Keratinocyte (primary cell): ENCODE measurements around the gene ESRRB. TPM values are rescaled to one million over a fixed set of nuclear protein-coding genes. Genes with fewer than 3 reads are reported as not detected.

Experiments used
- DNase-seq: peaks from one replicate; pipeline ENCODE4 v3.0.0-alpha.2; 2011; ENCODE audit warnings: low read depth, missing footprints, low spot score
- FAIRE-seq: peaks from 2 replicates; lab custom pipeline; 2011; peaks lifted over from hg19 to GRCh38; lab: Jason Lieb, UNC
- H2AFZ ChIP-seq: 2 replicates; pipeline ENCODE4 v1.6.0; 2012; ENCODE audit warnings: low read length, control low read depth, inconsistent platforms; ENCODE audit not compliant: control insufficient read depth
- H3K27ac ChIP-seq: 2 replicates; pipeline ENCODE4 v1.5.1; 2011; ENCODE audit warnings: low read length; ENCODE audit not compliant: control insufficient read depth, insufficient read depth
- H3K27me3 ChIP-seq: 3 replicates; pipeline ENCODE4 v1.6.0; 2011; ENCODE audit warnings: low read length; ENCODE audit not compliant: control insufficient read depth, insufficient read depth; ENCODE audit errors: extremely low read depth
- H3K36me3 ChIP-seq, 2 experiments: 2 replicates in 1 of 2; 3 replicates in 1 of 2; pipeline ENCODE4 v1.5.1; 2011; ENCODE audit warnings: low read length in 2 of 2, mild to moderate bottlenecking in 1 of 2; ENCODE audit not compliant: control insufficient read depth in 2 of 2, insufficient read depth in 2 of 2; ENCODE audit errors: extremely low read depth in 1 of 2
- H3K4me1 ChIP-seq: 3 replicates; pipeline ENCODE4 v1.5.1; 2011; ENCODE audit warnings: low read length; ENCODE audit not compliant: control insufficient read depth, insufficient read depth; ENCODE audit errors: extremely low read depth
- H3K4me2 ChIP-seq: 3 replicates; pipeline ENCODE4 v1.6.0; 2011; ENCODE audit warnings: low read depth, low read length; ENCODE audit not compliant: control insufficient read depth, insufficient read depth; ENCODE audit errors: extremely low read depth
- H3K4me3 ChIP-seq, 3 experiments: fragments of 200-600 bp in 1 of 3; sonication (generic) in 1 of 3; 2 replicates in 2 of 3; 3 replicates in 1 of 3; pipeline ENCODE4 v1.5.1; 2011 to 2016; ENCODE audit warnings: low read length in 3 of 3, mild to moderate bottlenecking in 3 of 3, control low read depth in 2 of 3, inconsistent platforms in 1 of 3, low read depth in 1 of 3, mixed read lengths in 1 of 3, mixed run types in 1 of 3, moderate library complexity in 1 of 3; ENCODE audit not compliant: control insufficient read depth in 2 of 3, insufficient read depth in 2 of 3; ENCODE audit errors: extremely low read depth in 1 of 3
- H3K79me2 ChIP-seq: 2 replicates; pipeline ENCODE4 v1.6.0; 2012; ENCODE audit warnings: low read length; ENCODE audit not compliant: control insufficient read depth, insufficient read depth
- H3K9ac ChIP-seq: 3 replicates; pipeline ENCODE4 v1.6.0; 2011; ENCODE audit warnings: low read length; ENCODE audit not compliant: control insufficient read depth, insufficient read depth; ENCODE audit errors: extremely low read depth
- H3K9me1 ChIP-seq: 3 replicates; pipeline ENCODE4 v1.6.0; 2011; ENCODE audit warnings: low read length; ENCODE audit not compliant: control insufficient read depth, insufficient read depth; ENCODE audit errors: extremely low read depth
- H3K9me3 ChIP-seq: 2 replicates; pipeline ENCODE4 v1.5.1; 2012; ENCODE audit warnings: low read depth, low read length; ENCODE audit not compliant: control insufficient read depth
- H4K20me1 ChIP-seq: 3 replicates; pipeline ENCODE4 v1.6.0; 2011; ENCODE audit warnings: low read length; ENCODE audit not compliant: control insufficient read depth, insufficient read depth; ENCODE audit errors: extremely low read depth
- EZH2 ChIP-seq: IDR thresholded peaks from one replicate; pipeline ENCODE4 v1.6.1; 2012; ENCODE audit warnings: inconsistent platforms, mild to moderate bottlenecking, low read length, moderate library complexity
- dilution Hi-C: fragments of 300-500 bp; cut with MboI; formaldehyde crosslinking; loops from one replicate; pipeline ENCODE4 v1.7.0; 2020; ENCODE audit warnings: low sequenced_read_pairs; ENCODE audit not compliant: extremely low pct_ligation_motif_present
- polyA plus RNA-seq, 5 experiments: library from polyadenylated mRNA; depleted of rRNA in 3 of 5; stranded (reverse) in 3 of 5; stranded (forward) in 1 of 5; unstranded in 1 of 5; fragments of >200 nt; gene quantifications; 1 replicate in 1 of 5; 2 replicates in 3 of 5; 3 replicates in 1 of 5; pipeline versions ENCODE4 v1.2.1 to v1.2.3, GENCODE V29; 2011 to 2012; ENCODE audit warnings: missing spikeins in 2 of 5, low read depth in 1 of 5, low replicate concordance in 1 of 5
- TF ChIP-seq, protein P1 (sequence below), 3 experiments: IDR thresholded peaks in 1 of 3; conservative IDR thresholded peaks in 1 of 3; optimal IDR thresholded peaks in 1 of 3; 2 replicates in 2 of 3; 3 replicates in 1 of 3; pipeline versions ENCODE3 to v1.5.1; 2011; ENCODE audit warnings: low read length in 3 of 3, mild to moderate bottlenecking in 3 of 3, moderate library complexity in 2 of 3, control low read depth in 1 of 3, inconsistent platforms in 1 of 3; ENCODE audit not compliant: insufficient read depth in 2 of 3; ENCODE audit errors: extremely low read depth in 1 of 3

The ESRRB gene
- polyA plus RNA-seq, 1 donor (not counting 4 experiments of a cell fraction or from before 2014, with no cell fraction given), result 0.01 TPM

DNA sequence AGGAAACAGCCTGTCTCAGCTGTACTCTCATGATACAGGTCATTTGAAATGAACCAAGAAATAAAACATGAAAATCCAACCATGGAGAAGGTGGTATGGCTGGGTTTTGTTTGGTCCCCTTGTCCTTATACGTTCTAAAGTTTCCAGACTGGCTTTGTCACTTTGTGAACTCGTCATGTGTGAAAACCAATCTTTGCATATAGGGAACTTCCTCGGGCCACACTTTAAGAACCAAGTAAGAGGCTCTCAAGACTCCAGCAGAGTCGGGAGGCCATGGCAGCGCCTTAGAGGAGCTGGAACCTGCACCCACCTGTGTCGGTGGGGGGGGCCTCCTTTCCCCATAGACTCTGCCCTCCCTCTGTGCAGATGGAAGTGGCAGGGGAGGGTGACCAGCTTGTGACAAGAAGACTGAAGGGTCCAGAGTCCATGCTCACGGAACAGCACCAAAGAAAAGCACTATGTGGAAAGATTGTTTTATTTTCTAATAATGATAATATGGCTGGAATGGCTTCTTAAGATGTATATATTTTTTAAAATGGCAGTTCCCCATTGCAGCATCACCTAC, 125.3 kb downstream of the ESRRB start:
- FAIRE-seq, result no peak
- dilution Hi-C loops, result no loop called here
- no peak for DNase-seq
- H4K20me1 ChIP-seq, result no peaks in the 10 kb centered on the region
- H3K4me3 ChIP-seq, result no peak overlapping the region
- no peaks in the 10 kb centered on the region for H3K9me1 ChIP-seq
- H3K9me3 ChIP-seq, result no peaks in the 10 kb centered on the region
- H3K4me2 ChIP-seq, result no peak overlapping the region
- no peak overlapping the region for H3K9ac ChIP-seq
- H3K27ac ChIP-seq, result no peak overlapping the region
- no peak overlapping the region for H2AFZ ChIP-seq
- no peaks in the 10 kb centered on the region for H3K79me2 ChIP-seq
- H3K27me3 ChIP-seq, result peaks cover 3% of the 10 kb centered on the region
- TF ChIP-seq, protein P1, sequence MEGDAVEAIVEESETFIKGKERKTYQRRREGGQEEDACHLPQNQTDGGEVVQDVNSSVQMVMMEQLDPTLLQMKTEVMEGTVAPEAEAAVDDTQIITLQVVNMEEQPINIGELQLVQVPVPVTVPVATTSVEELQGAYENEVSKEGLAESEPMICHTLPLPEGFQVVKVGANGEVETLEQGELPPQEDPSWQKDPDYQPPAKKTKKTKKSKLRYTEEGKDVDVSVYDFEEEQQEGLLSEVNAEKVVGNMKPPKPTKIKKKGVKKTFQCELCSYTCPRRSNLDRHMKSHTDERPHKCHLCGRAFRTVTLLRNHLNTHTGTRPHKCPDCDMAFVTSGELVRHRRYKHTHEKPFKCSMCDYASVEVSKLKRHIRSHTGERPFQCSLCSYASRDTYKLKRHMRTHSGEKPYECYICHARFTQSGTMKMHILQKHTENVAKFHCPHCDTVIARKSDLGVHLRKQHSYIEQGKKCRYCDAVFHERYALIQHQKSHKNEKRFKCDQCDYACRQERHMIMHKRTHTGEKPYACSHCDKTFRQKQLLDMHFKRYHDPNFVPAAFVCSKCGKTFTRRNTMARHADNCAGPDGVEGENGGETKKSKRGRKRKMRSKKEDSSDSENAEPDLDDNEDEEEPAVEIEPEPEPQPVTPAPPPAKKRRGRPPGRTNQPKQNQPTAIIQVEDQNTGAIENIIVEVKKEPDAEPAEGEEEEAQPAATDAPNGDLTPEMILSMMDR (optimal IDR thresholded peaks at IDR 0.05 in 1 of 3, IDR thresholded peaks at IDR 0.05 in 1 of 3, conservative IDR thresholded peaks at IDR 0.05 in 1 of 3; ENCODE audit: extremely low read depth in 1 of 3, insufficient read depth in 2 of 3, low read length in 3 of 3), result no peak
- TF ChIP-seq EZH2, result no peak
- H3K4me1 ChIP-seq, result no peaks in the 10 kb centered on the region
- no peaks in the 10 kb centered on the region for H3K36me3 ChIP-seq

DNA sequence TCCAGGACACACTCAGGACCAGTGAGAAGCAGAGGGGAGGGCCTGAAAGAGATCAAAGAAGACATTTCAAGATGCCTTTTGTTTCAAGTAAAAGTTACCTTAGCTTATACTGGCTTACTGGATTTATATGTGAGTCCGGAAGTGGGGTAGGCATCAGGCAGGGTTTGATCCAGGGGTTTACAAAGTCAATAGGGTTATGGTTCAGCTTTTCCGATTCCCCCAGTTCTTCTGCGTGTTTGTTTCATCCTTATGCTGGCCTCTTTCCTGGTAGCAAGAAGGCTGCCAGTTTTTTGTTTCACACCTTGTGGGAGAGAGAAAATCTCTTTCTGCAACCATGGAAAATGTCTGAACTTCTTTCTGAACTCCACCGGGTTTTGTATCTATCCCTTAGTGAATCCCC, 126.3 kb downstream of the ESRRB start:
- DNase-seq (no peak), FAIRE-seq (no peak)
- Histone ChIP-seq H3K9me1 (no peaks in the 10 kb centered on the region), H3K36me3 (no peaks in the 10 kb centered on the region), H3K27me3 (peaks cover 3% of the 10 kb centered on the region), H3K27ac (no peak overlapping the region), H3K4me1 (no peaks in the 10 kb centered on the region), H3K4me2 (no peak overlapping the region), H3K4me3 (no peak overlapping the region), H3K9ac (no peak overlapping the region), H3K79me2 (no peaks in the 10 kb centered on the region), H2AFZ (no peak overlapping the region), H4K20me1 (no peaks in the 10 kb centered on the region), H3K9me3 (no peaks in the 10 kb centered on the region)
- dilution Hi-C loops, result no loop called here
- TF ChIP-seq, protein P1 (optimal IDR thresholded peaks at IDR 0.05 in 1 of 3, IDR thresholded peaks at IDR 0.05 in 1 of 3, conservative IDR thresholded peaks at IDR 0.05 in 1 of 3; ENCODE audit: extremely low read depth in 1 of 3, insufficient read depth in 2 of 3, low read length in 3 of 3), result no peak
- no peak for TF ChIP-seq EZH2
